GM10266 (cell line): ENCODE data around the gene GRB7.
A peak's percentile ranks its signal among the peaks of the same experiment; 100 is the strongest.

ENCODE experiments used
- DNase-seq: peaks from one replicate; pipeline ENCODE4 v3.0.0; 2012; ENCODE audit errors: extremely low spot score
- TF ChIP-seq, protein P1 (sequence below): IDR thresholded peaks from 2 replicates; pipeline ENCODE4 v1.5.1; 2012; ENCODE audit warnings: mild to moderate bottlenecking, low read depth; ENCODE audit not compliant: control insufficient read depth, insufficient read depth; ENCODE audit errors: missing control alignments

Gene GRB7

GRCh38 chr17:39729280-39729851 lies 8.4 kb upstream of the GRB7 start:
- TF ChIP-seq, protein P1, sequence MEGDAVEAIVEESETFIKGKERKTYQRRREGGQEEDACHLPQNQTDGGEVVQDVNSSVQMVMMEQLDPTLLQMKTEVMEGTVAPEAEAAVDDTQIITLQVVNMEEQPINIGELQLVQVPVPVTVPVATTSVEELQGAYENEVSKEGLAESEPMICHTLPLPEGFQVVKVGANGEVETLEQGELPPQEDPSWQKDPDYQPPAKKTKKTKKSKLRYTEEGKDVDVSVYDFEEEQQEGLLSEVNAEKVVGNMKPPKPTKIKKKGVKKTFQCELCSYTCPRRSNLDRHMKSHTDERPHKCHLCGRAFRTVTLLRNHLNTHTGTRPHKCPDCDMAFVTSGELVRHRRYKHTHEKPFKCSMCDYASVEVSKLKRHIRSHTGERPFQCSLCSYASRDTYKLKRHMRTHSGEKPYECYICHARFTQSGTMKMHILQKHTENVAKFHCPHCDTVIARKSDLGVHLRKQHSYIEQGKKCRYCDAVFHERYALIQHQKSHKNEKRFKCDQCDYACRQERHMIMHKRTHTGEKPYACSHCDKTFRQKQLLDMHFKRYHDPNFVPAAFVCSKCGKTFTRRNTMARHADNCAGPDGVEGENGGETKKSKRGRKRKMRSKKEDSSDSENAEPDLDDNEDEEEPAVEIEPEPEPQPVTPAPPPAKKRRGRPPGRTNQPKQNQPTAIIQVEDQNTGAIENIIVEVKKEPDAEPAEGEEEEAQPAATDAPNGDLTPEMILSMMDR = no peak
- DNase-seq = no peak

GRCh38 chr17:39730095-39730921 lies 7.4 kb upstream of the GRB7 start, which contains the start of gene MIEN1:
TSS of gene MIEN1 (minus strand) at chr17:39730532. CDS start at chr17:39730495, 37 bp downstream.
- TF ChIP-seq, protein P1 = peak; percentile 78
- DNase-seq = peak; percentile 98

GRCh38 chr17:39732586-39732985 lies 5.2 kb upstream of the GRB7 start:
- TF ChIP-seq, protein P1 = no peak
- no peak for DNase-seq

- no peak for DNase-seq
- TF ChIP-seq, protein P1 = no peak
These were observed 1.9 kb upstream of the GRB7 start for GRCh38 chr17:39735882-39736281.

DNA sequence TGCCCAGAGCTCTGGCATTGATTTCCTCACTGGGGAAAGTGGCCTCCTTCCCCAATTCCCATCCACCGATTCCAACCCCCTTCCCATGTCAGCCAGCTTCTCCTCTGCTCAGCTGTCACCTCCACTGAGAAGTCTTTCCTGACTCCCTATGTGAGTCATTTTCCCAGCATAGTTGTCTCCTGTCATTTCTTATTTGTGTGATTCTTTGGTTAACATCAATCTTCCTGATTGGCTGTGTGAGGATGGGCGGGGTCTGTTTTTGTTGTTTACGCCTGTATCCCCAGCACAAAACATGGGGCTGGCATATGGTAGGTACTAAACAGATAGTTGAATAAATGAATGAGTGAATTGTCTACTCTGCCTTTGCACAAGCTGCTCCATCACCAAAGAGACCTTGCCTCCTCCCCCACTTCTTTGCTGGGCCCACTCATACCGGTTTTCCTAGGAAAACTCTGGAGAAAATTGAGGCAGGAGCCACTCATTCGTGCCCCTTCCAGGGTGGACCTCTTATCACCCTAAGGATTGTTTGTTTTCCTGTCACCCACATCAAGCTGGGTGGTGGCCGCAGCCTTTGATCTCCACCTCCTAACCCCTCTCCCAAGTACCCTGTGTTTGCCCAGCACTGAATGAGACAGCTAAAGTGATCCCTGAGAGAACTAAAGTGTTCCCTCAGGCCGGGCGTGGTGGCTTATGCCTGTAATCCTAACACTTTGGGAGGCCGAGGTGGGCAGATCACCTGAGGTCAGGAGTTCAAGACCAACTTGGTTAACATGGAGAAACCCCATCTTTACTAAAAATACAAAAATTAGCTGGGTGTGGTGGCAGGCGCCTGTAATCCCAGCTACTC lies 1.2 kb upstream of the GRB7 start:
- no peak for DNase-seq

GRCh38 chr17:39737206-39737759 lies 455 bp upstream of the GRB7 start:
- DNase-seq = no peak
- TF ChIP-seq, protein P1 = no peak

More for the DNA sequence above, 1.2 kb upstream of the GRB7 start:
- TF ChIP-seq, protein P1 = no peak
